ENCODE measurements around the gene PRIM2. TPM values are rescaled to one million over a fixed set of nuclear protein-coding genes. Genes with fewer than 3 reads are reported as not detected.

PRIM2 gene
- total and polyA plus RNA-seq, 2 experiments from 2014 or later = 45.5 to 75.2 TPM

DNA sequence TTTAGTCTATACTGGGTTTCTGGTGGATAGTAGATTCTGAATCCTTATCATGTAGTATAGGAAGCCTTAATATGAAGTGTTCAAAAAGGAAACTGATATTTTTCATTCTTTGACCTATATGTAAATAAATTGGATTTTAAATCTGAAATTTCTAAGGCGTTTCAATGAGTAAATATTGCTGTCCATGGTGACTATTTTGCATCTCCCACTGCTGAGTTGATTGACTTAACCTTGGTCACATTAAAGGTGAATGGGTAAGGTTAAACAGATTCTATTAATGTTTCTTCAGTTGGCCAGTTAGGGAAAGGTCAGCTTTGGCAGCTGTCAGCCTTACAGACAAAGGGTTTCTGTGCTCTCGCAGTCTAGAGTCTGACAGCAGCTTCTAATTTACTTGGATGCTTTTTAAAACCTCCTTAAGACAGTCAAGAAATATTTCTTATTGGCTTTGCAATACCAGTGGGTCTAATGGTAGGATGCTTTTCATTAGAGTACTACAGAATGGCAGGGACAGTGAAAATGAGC lies 24.8 kb downstream of the PRIM2 start:
- Mint-ChIP-seq H3K27me3 (ENCODE audit: insufficient read depth, low read depth, poor library complexity) (no peaks in the 10 kb centered on the region), H3K4me1 (peaks cover 21% of the 10 kb centered on the region), H3K9me3 (peaks cover 6% of the 10 kb centered on the region), H3K27ac (no peak overlapping the region), H3K4me3 (no peak overlapping the region), H3K36me3 (ENCODE audit: low read depth) (peaks cover 32% of the 10 kb centered on the region)
- no peaks in the 10 kb centered on the region for H3K27me3 ChIP-seq (ENCODE audit: insufficient read depth)
- no peaks in the 10 kb centered on the region for H3K9me2 ChIP-seq (ENCODE audit: insufficient read depth)
- H3K4me3 ChIP-seq = no peak overlapping the region
- no peaks in the 10 kb centered on the region; the same call in 1 of the 2 replicates for H3K4me1 ChIP-seq (ENCODE audit: insufficient read depth)
- no peaks in the 10 kb centered on the region for H4K20me1 ChIP-seq (replicated peaks; ENCODE audit: insufficient read depth)
- ATAC-seq (no peak), DNase-seq (ENCODE audit: low spot score) (no peak)
- H2AFZ ChIP-seq = no peak overlapping the region
- H3K27ac ChIP-seq (ENCODE audit: low read depth) = no peak overlapping the region
- no peak overlapping the region for H3K4me2 ChIP-seq
- peaks cover 28% of the 10 kb centered on the region for H3K79me2 ChIP-seq (replicated peaks; ENCODE audit: insufficient read depth)
- no peaks in the 10 kb centered on the region for H3K36me3 ChIP-seq (ENCODE audit: insufficient read depth)
- H3F3A ChIP-seq (replicated peaks; ENCODE audit: low read depth) = no peaks in the 10 kb centered on the region
- TF ChIP-seq EZH2phosphoT487 (IDR thresholded peaks at IDR 0.05; ENCODE audit: unreplicated experiment) (no peak), EZH2 (IDR thresholded peaks at IDR 0.05; ENCODE audit: low read depth, unreplicated experiment) (no peak), NANOG (IDR thresholded peaks at IDR 0.05; ENCODE audit: borderline replicate concordance) (no peak), CREB1 (CRISPR knock-in tag; IDR thresholded peaks at IDR 0.05; ENCODE audit: low read depth) (no peak), ZNF331 (CRISPR knock-in tag; IDR thresholded peaks at IDR 0.05; ENCODE audit: low read depth) (no peak), ZNF114 (CRISPR knock-in tag; IDR thresholded peaks at IDR 0.05) (no peak), POLR2AphosphoS5 (IDR thresholded peaks at IDR 0.05; ENCODE audit: low read depth) (no peak), JUNB (IDR thresholded peaks at IDR 0.05; ENCODE audit: unreplicated experiment) (no peak), STAT1 (IDR thresholded peaks at IDR 0.05; ENCODE audit: unreplicated experiment) (no peak)
- TF ChIP-seq, protein P1, sequence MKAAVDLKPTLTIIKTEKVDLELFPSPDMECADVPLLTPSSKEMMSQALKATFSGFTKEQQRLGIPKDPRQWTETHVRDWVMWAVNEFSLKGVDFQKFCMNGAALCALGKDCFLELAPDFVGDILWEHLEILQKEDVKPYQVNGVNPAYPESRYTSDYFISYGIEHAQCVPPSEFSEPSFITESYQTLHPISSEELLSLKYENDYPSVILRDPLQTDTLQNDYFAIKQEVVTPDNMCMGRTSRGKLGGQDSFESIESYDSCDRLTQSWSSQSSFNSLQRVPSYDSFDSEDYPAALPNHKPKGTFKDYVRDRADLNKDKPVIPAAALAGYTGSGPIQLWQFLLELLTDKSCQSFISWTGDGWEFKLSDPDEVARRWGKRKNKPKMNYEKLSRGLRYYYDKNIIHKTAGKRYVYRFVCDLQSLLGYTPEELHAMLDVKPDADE (IDR thresholded peaks at IDR 0.05) = no peak
- TF ChIP-seq, protein P2, sequence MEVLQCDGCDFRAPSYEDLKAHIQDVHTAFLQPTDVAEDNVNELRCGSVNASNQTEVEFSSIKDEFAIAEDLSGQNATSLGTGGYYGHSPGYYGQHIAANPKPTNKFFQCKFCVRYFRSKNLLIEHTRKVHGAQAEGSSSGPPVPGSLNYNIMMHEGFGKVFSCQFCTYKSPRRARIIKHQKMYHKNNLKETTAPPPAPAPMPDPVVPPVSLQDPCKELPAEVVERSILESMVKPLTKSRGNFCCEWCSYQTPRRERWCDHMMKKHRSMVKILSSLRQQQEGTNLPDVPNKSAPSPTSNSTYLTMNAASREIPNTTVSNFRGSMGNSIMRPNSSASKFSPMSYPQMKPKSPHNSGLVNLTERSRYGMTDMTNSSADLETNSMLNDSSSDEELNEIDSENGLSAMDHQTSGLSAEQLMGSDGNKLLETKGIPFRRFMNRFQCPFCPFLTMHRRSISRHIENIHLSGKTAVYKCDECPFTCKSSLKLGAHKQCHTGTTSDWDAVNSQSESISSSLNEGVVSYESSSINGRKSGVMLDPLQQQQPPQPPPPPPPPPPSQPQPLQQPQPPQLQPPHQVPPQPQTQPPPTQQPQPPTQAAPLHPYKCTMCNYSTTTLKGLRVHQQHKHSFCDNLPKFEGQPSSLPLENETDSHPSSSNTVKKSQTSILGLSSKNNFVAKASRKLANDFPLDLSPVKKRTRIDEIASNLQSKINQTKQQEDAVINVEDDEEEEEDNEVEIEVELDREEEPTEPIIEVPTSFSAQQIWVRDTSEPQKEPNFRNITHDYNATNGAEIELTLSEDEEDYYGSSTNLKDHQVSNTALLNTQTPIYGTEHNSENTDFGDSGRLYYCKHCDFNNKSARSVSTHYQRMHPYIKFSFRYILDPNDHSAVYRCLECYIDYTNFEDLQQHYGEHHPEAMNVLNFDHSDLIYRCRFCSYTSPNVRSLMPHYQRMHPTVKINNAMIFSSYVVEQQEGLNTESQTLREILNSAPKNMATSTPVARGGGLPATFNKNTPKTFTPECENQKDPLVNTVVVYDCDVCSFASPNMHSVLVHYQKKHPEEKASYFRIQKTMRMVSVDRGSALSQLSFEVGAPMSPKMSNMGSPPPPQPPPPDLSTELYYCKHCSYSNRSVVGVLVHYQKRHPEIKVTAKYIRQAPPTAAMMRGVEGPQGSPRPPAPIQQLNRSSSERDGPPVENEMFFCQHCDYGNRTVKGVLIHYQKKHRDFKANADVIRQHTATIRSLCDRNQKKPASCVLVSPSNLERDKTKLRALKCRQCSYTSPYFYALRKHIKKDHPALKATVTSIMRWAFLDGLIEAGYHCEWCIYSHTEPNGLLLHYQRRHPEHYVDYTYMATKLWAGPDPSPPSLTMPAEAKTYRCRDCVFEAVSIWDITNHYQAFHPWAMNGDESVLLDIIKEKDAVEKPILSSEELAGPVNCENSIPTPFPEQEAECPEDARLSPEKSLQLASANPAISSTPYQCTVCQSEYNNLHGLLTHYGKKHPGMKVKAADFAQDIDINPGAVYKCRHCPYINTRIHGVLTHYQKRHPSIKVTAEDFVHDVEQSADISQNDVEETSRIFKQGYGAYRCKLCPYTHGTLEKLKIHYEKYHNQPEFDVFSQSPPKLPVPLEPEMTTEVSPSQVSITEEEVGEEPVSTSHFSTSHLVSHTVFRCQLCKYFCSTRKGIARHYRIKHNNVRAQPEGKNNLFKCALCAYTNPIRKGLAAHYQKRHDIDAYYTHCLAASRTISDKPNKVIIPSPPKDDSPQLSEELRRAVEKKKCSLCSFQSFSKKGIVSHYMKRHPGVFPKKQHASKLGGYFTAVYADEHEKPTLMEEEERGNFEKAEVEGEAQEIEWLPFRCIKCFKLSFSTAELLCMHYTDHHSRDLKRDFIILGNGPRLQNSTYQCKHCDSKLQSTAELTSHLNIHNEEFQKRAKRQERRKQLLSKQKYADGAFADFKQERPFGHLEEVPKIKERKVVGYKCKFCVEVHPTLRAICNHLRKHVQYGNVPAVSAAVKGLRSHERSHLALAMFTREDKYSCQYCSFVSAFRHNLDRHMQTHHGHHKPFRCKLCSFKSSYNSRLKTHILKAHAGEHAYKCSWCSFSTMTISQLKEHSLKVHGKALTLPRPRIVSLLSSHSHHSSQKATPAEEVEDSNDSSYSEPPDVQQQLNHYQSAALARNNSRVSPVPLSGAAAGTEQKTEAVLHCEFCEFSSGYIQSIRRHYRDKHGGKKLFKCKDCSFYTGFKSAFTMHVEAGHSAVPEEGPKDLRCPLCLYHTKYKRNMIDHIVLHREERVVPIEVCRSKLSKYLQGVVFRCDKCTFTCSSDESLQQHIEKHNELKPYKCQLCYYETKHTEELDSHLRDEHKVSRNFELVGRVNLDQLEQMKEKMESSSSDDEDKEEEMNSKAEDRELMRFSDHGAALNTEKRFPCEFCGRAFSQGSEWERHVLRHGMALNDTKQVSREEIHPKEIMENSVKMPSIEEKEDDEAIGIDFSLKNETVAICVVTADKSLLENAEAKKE (CRISPR knock-in tag; IDR thresholded peaks at IDR 0.05) = no peak
- TF ChIP-seq, protein P3, sequence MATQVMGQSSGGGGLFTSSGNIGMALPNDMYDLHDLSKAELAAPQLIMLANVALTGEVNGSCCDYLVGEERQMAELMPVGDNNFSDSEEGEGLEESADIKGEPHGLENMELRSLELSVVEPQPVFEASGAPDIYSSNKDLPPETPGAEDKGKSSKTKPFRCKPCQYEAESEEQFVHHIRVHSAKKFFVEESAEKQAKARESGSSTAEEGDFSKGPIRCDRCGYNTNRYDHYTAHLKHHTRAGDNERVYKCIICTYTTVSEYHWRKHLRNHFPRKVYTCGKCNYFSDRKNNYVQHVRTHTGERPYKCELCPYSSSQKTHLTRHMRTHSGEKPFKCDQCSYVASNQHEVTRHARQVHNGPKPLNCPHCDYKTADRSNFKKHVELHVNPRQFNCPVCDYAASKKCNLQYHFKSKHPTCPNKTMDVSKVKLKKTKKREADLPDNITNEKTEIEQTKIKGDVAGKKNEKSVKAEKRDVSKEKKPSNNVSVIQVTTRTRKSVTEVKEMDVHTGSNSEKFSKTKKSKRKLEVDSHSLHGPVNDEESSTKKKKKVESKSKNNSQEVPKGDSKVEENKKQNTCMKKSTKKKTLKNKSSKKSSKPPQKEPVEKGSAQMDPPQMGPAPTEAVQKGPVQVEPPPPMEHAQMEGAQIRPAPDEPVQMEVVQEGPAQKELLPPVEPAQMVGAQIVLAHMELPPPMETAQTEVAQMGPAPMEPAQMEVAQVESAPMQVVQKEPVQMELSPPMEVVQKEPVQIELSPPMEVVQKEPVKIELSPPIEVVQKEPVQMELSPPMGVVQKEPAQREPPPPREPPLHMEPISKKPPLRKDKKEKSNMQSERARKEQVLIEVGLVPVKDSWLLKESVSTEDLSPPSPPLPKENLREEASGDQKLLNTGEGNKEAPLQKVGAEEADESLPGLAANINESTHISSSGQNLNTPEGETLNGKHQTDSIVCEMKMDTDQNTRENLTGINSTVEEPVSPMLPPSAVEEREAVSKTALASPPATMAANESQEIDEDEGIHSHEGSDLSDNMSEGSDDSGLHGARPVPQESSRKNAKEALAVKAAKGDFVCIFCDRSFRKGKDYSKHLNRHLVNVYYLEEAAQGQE (IDR thresholded peaks at IDR 0.05; ENCODE audit: unreplicated experiment) = no peak
- TF ChIP-seq, protein P4, sequence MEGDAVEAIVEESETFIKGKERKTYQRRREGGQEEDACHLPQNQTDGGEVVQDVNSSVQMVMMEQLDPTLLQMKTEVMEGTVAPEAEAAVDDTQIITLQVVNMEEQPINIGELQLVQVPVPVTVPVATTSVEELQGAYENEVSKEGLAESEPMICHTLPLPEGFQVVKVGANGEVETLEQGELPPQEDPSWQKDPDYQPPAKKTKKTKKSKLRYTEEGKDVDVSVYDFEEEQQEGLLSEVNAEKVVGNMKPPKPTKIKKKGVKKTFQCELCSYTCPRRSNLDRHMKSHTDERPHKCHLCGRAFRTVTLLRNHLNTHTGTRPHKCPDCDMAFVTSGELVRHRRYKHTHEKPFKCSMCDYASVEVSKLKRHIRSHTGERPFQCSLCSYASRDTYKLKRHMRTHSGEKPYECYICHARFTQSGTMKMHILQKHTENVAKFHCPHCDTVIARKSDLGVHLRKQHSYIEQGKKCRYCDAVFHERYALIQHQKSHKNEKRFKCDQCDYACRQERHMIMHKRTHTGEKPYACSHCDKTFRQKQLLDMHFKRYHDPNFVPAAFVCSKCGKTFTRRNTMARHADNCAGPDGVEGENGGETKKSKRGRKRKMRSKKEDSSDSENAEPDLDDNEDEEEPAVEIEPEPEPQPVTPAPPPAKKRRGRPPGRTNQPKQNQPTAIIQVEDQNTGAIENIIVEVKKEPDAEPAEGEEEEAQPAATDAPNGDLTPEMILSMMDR (conservative IDR thresholded peaks at IDR 0.05; ENCODE audit: low read depth in 2 of 2) = no peak

Measured in GM23338 (cell line).